Liver (tissue), 9 donors: ENCODE data around the gene DDX5. TPM values are rescaled to one million over a fixed set of nuclear protein-coding genes. Genes with fewer than 3 reads are reported as not detected.

ENCODE experiments used
- DNase-seq: peaks from one replicate; pipeline ENCODE4 v3.0.0-alpha.2; 2017; ENCODE audit warnings: low spot score
- H3K27ac ChIP-seq, 2 donors: one replicate each; pipeline ENCODE4 v1.7.0; 2013; ENCODE audit warnings: inconsistent platforms in 2 of 2, low read length in 2 of 2, control low read depth in 1 of 2, low read depth in 1 of 2, mild to moderate bottlenecking in 1 of 2
- H3K27me3 ChIP-seq, 4 donors: one replicate each; pipeline versions ENCODE4 v1.6.1 to v1.7.0; 2013; ENCODE audit warnings: low read length in 3 of 4, inconsistent platforms in 1 of 4, mild to moderate bottlenecking in 1 of 4, moderate library complexity in 1 of 4; ENCODE audit not compliant: control insufficient read depth in 4 of 4, insufficient read depth in 4 of 4
- H3K36me3 ChIP-seq, 4 donors: one replicate each; pipeline versions ENCODE4 v1.6.1 to v1.7.0; 2013; ENCODE audit warnings: low read length in 3 of 4, mild to moderate bottlenecking in 3 of 4, low read depth in 1 of 4, moderate library complexity in 1 of 4; ENCODE audit not compliant: control insufficient read depth in 4 of 4, insufficient read depth in 3 of 4
- H3K4me1 ChIP-seq, 4 donors: one replicate each; pipeline versions ENCODE4 v1.6.1 to v1.7.0; 2013; ENCODE audit warnings: low read length in 3 of 4, mild to moderate bottlenecking in 3 of 4, moderate library complexity in 1 of 4; ENCODE audit not compliant: control insufficient read depth in 4 of 4, insufficient read depth in 4 of 4
- H3K4me3 ChIP-seq, 3 donors: one replicate each; pipeline versions ENCODE4 v1.6.1 to v1.7.0; 2013; ENCODE audit warnings: low read length in 3 of 3, control low read depth in 1 of 3, low read depth in 1 of 3, mild to moderate bottlenecking in 1 of 3
- H3K9ac ChIP-seq, 2 donors: one replicate each; pipeline ENCODE4 v1.7.0; 2013; ENCODE audit warnings: low read length in 2 of 2, mild to moderate bottlenecking in 2 of 2, moderate library complexity in 2 of 2, control low read depth in 1 of 2, low read depth in 1 of 2
- H3K9me3 ChIP-seq, 4 donors: one replicate each; pipeline versions ENCODE4 v1.6.1 to v1.7.0; 2013; ENCODE audit warnings: low read length in 3 of 4; ENCODE audit not compliant: control insufficient read depth in 4 of 4
- EGR1 ChIP-seq, 2 donors: IDR thresholded peaks; 2 replicates each; pipeline ENCODE4 v1.6.1; 2016 to 2018; ENCODE audit warnings: antibody characterized with exemption in 2 of 2, low read depth in 2 of 2
- FOXA1 ChIP-seq: IDR thresholded peaks from 2 replicates; pipeline ENCODE4 v1.6.1; 2016; ENCODE audit warnings: antibody characterized with exemption
- FOXA2 ChIP-seq: IDR thresholded peaks from 2 replicates; pipeline ENCODE4 v1.6.1; 2016; ENCODE audit warnings: antibody characterized with exemption
- GABPA ChIP-seq, 2 donors: IDR thresholded peaks in 1 of 2; conservative IDR thresholded peaks in 1 of 2; 2 replicates each; pipeline ENCODE4 v1.6.1; 2016; ENCODE audit warnings: antibody characterized with exemption in 2 of 2, mild to moderate bottlenecking in 1 of 2, moderate library complexity in 1 of 2
- HNF4A ChIP-seq, 2 donors: conservative IDR thresholded peaks; 2 replicates each; pipeline ENCODE4 v1.6.1; 2016; ENCODE audit warnings: antibody characterized with exemption in 2 of 2, mild to moderate bottlenecking in 2 of 2
- HNF4G ChIP-seq: IDR thresholded peaks from 2 replicates; pipeline ENCODE4 v1.6.1; 2016; ENCODE audit warnings: antibody characterized with exemption
- JUND ChIP-seq, 2 donors: IDR thresholded peaks; 2 replicates each; pipeline ENCODE4 v1.6.1; 2016; ENCODE audit warnings: antibody characterized with exemption in 2 of 2
- NR2F2 ChIP-seq: IDR thresholded peaks from 2 replicates; pipeline ENCODE4 v1.6.1; 2016; ENCODE audit warnings: antibody characterized with exemption
- RAD21 ChIP-seq, 2 donors: IDR thresholded peaks; 2 replicates each; pipeline ENCODE4 v1.6.1; 2016; ENCODE audit warnings: antibody characterized with exemption in 2 of 2, mild to moderate bottlenecking in 2 of 2
- RXRA ChIP-seq, 2 donors: IDR thresholded peaks; 2 replicates each; pipeline ENCODE4 v1.6.1; 2017 to 2018; ENCODE audit warnings: antibody characterized with exemption in 2 of 2, mild to moderate bottlenecking in 1 of 2
- SP1 ChIP-seq: IDR thresholded peaks from 2 replicates; pipeline ENCODE4 v1.6.1; 2018; ENCODE audit warnings: antibody characterized with exemption, mild to moderate bottlenecking
- TAF1 ChIP-seq: conservative IDR thresholded peaks from 2 replicates; pipeline ENCODE4 v1.6.1; 2016; ENCODE audit warnings: antibody characterized with exemption, mild to moderate bottlenecking
- YY1 ChIP-seq: IDR thresholded peaks from 2 replicates; pipeline ENCODE4 v1.6.1; 2016; ENCODE audit warnings: antibody characterized with exemption, mild to moderate bottlenecking
- WGBS: extraction: QIAGEN DNeasy Blood & Tissue Kit; methylation state at CpG from one replicate; pipeline ENCODE4 v1.1.7; 2013; 5-methylcytosine and 5-hydroxymethylcytosine counted together
- polyA plus RNA-seq, 2 donors: library from polyadenylated mRNA; stranded (reverse) in 1 of 2; unstranded in 1 of 2; fragments of 200-250 nt in 1 of 2; fragments of >200 nt in 1 of 2; fragmentation: Nextera tagmentation in 1 of 2; extraction: Ambion mirVana in 1 of 2; gene quantifications; one replicate each; pipeline versions ENCODE4 v1.2.1 to v1.2.3, GENCODE V29; 2013 to 2015
- total RNA-seq, 2 donors: library from RNA; depleted of rRNA; stranded (reverse); fragments of >200 nt; gene quantifications; one replicate each; pipeline ENCODE4 v1.2.3, GENCODE V29; 2014
- TF ChIP-seq, protein P1 (sequence below): fragments of 150-350 bp; IDR thresholded peaks from 2 replicates; pipeline ENCODE4 v1.5.1; 2017; ENCODE audit warnings: improper control_type of control experiment, low read depth, low read length; ENCODE audit not compliant: missing input control
- TF ChIP-seq, protein P2 (sequence below): IDR thresholded peaks from 2 replicates; pipeline ENCODE4 v1.6.1; 2016; ENCODE audit warnings: antibody characterized with exemption
- TF ChIP-seq, protein P3 (sequence below): IDR thresholded peaks from 2 replicates; pipeline ENCODE4 v1.6.1; 2016; ENCODE audit warnings: antibody characterized with exemption, mild to moderate bottlenecking
- TF ChIP-seq, protein P4 (sequence below): IDR thresholded peaks from 2 replicates; pipeline ENCODE4 v1.6.1; 2016; ENCODE audit warnings: antibody characterized with exemption
- TF ChIP-seq, protein P5 (sequence below): IDR thresholded peaks from 2 replicates; pipeline ENCODE4 v1.6.1; 2016; ENCODE audit warnings: antibody characterized with exemption
- donor health status: healthy.
- donor health status: healthy.
- donor health status: healthy.
- donor health status: healthy.
- donor health status: healthy.

Gene DDX5
- total and polyA plus RNA-seq, 4 donors, result 165 to 357 (median 289) TPM

DNA sequence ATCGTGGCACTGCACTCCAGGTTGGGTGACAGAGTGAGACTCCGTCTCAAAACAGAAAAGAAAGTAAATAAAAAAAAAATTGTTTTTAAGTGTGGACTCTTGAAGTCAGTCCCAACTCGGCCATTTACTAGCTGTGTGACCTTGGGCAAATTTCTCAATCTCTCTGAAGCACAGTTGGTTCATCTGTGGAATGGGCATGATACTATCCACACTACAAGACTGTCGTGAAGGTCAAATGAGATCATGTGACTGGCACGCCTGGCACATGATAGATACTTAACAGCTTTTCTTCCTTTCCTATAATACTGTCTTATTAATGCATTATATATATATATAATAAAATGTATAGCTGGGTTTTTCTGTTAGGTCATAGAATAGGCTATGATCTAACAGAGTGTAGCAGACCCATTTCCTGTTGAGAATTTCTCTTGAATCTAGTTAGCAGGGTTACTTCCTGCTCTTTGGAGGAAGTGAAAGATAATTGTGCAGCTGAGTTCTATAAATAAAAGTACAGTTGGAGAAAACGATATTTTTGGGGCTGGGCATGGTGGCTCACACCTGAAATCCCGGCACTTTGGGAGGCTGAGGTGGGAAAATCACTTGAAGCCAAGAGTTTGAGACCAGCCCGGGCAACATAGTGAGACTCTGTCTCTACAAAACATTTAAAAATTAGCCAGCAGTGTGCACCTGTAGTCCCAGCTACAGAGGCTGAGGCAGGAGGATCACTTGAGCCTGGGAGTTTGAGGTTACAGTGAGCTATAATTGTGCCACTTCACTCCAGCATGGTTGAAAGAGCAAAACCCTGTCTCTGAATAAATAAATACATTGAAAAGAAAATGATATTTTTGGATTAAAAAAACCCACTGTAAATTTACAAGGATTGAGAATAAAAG lies 49.9 kb downstream of the DDX5 start:
- no peak overlapping the region for H3K9ac ChIP-seq
- no peak for DNase-seq
- H3K9me3 ChIP-seq, result no peaks in the 10 kb centered on the region
- no peaks in the 10 kb centered on the region for H3K27me3 ChIP-seq
- 74% methylated on average over 8 of the region's 8 CpGs for WGBS
- TF ChIP-seq GABPA (IDR thresholded peaks at IDR 0.05 in 1 of 2, conservative IDR thresholded peaks at IDR 0.05 in 1 of 2), result peak; percentile 62 to 65
- TF ChIP-seq, protein P1, sequence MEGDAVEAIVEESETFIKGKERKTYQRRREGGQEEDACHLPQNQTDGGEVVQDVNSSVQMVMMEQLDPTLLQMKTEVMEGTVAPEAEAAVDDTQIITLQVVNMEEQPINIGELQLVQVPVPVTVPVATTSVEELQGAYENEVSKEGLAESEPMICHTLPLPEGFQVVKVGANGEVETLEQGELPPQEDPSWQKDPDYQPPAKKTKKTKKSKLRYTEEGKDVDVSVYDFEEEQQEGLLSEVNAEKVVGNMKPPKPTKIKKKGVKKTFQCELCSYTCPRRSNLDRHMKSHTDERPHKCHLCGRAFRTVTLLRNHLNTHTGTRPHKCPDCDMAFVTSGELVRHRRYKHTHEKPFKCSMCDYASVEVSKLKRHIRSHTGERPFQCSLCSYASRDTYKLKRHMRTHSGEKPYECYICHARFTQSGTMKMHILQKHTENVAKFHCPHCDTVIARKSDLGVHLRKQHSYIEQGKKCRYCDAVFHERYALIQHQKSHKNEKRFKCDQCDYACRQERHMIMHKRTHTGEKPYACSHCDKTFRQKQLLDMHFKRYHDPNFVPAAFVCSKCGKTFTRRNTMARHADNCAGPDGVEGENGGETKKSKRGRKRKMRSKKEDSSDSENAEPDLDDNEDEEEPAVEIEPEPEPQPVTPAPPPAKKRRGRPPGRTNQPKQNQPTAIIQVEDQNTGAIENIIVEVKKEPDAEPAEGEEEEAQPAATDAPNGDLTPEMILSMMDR, result no peak
- no peak for TF ChIP-seq HNF4A (conservative IDR thresholded peaks at IDR 0.05)
- TF ChIP-seq EGR1 (IDR thresholded peaks at IDR 0.05; ENCODE audit: low read depth in 2 of 2), result no peak
- no peak for TF ChIP-seq RXRA (IDR thresholded peaks at IDR 0.05)
- H3K4me1 ChIP-seq, result peaks cover 0 to 2% (median 0%) of the 10 kb centered on the region in 4 donors
- no peaks in the 10 kb centered on the region for H3K36me3 ChIP-seq
- H3K27ac ChIP-seq, result no peak overlapping the region
- no peak overlapping the region for H3K4me3 ChIP-seq

DNA sequence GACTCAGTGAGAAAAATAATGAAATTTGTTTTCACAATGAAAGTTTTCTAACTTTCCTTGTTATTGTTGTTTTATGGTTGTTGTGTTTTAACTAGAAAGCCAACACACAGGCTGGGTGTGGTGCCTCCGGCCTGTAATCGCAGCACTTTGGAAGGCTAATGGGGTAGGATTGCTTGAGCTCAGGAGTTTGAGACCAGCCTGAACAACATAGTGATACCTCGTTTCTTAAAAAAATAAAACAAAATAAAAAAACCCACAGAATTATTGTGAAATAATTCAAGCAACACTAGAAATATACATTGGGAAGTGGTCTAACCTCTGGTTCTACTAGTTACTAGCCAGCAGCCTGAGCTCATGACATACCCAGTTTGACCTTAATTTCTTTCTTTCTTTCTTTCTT lies 56.5 kb downstream of the DDX5 start:
- Histone ChIP-seq H3K36me3 (no peaks in the 10 kb centered on the region), H3K9me3 (no peaks in the 10 kb centered on the region), H3K4me3 (no peak overlapping the region), H3K9ac (no peak overlapping the region), H3K27ac (peak overlapping the region; percentile 20 to 54), H3K4me1 (no peaks in the 10 kb centered on the region), H3K27me3 (no peaks in the 10 kb centered on the region)
- no peak for TF ChIP-seq RXRA (IDR thresholded peaks at IDR 0.05)
- TF ChIP-seq, protein P2, sequence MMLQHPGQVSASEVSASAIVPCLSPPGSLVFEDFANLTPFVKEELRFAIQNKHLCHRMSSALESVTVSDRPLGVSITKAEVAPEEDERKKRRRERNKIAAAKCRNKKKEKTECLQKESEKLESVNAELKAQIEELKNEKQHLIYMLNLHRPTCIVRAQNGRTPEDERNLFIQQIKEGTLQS, result no peak
- no peak for TF ChIP-seq HNF4A (conservative IDR thresholded peaks at IDR 0.05)
- no peak for TF ChIP-seq FOXA1
- TF ChIP-seq, protein P3, sequence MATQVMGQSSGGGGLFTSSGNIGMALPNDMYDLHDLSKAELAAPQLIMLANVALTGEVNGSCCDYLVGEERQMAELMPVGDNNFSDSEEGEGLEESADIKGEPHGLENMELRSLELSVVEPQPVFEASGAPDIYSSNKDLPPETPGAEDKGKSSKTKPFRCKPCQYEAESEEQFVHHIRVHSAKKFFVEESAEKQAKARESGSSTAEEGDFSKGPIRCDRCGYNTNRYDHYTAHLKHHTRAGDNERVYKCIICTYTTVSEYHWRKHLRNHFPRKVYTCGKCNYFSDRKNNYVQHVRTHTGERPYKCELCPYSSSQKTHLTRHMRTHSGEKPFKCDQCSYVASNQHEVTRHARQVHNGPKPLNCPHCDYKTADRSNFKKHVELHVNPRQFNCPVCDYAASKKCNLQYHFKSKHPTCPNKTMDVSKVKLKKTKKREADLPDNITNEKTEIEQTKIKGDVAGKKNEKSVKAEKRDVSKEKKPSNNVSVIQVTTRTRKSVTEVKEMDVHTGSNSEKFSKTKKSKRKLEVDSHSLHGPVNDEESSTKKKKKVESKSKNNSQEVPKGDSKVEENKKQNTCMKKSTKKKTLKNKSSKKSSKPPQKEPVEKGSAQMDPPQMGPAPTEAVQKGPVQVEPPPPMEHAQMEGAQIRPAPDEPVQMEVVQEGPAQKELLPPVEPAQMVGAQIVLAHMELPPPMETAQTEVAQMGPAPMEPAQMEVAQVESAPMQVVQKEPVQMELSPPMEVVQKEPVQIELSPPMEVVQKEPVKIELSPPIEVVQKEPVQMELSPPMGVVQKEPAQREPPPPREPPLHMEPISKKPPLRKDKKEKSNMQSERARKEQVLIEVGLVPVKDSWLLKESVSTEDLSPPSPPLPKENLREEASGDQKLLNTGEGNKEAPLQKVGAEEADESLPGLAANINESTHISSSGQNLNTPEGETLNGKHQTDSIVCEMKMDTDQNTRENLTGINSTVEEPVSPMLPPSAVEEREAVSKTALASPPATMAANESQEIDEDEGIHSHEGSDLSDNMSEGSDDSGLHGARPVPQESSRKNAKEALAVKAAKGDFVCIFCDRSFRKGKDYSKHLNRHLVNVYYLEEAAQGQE, result no peak
- TF ChIP-seq HNF4G, result no peak
- no peak for TF ChIP-seq TAF1
- TF ChIP-seq SP1, result no peak
- no peak for TF ChIP-seq YY1
- TF ChIP-seq NR2F2, result no peak
- TF ChIP-seq FOXA2, result no peak
- no peak for TF ChIP-seq RAD21 (IDR thresholded peaks at IDR 0.05)
- no peak for TF ChIP-seq GABPA (IDR thresholded peaks at IDR 0.05 in 1 of 2, conservative IDR thresholded peaks at IDR 0.05 in 1 of 2)
- TF ChIP-seq, protein P4, sequence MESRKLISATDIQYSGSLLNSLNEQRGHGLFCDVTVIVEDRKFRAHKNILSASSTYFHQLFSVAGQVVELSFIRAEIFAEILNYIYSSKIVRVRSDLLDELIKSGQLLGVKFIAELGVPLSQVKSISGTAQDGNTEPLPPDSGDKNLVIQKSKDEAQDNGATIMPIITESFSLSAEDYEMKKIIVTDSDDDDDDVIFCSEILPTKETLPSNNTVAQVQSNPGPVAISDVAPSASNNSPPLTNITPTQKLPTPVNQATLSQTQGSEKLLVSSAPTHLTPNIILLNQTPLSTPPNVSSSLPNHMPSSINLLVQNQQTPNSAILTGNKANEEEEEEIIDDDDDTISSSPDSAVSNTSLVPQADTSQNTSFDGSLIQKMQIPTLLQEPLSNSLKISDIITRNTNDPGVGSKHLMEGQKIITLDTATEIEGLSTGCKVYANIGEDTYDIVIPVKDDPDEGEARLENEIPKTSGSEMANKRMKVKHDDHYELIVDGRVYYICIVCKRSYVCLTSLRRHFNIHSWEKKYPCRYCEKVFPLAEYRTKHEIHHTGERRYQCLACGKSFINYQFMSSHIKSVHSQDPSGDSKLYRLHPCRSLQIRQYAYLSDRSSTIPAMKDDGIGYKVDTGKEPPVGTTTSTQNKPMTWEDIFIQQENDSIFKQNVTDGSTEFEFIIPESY, result no peak
- TF ChIP-seq, protein P5, sequence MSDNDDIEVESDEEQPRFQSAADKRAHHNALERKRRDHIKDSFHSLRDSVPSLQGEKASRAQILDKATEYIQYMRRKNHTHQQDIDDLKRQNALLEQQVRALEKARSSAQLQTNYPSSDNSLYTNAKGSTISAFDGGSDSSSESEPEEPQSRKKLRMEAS, result no peak
- TF ChIP-seq, protein P1, result no peak
- TF ChIP-seq JUND (IDR thresholded peaks at IDR 0.05), result no peak
- no peak for TF ChIP-seq EGR1 (IDR thresholded peaks at IDR 0.05; ENCODE audit: low read depth in 2 of 2)
- no peak for DNase-seq
- 77% methylated on average over 3 of the region's 3 CpGs for WGBS
